HepG2 (cell line): ENCODE results near the gene FZD4. TPM values are rescaled to one million over a fixed set of nuclear protein-coding genes. Genes with fewer than 3 reads are reported as not detected.

Experiments
- HIVEP1 ChIP-seq: sonication (generic); formaldehyde crosslinking; IDR thresholded peaks from 2 replicates; pipeline ENCODE4 v1.4.0; 2020; ENCODE audit warnings: mild to moderate bottlenecking, missing genetic modification reagents
- HOXD1 ChIP-seq: sonication (generic); formaldehyde crosslinking; IDR thresholded peaks from 2 replicates; pipeline ENCODE4 v1.5.0; 2020; ENCODE audit warnings: missing genetic modification reagents
- JUN ChIP-seq: sonication (generic); formaldehyde crosslinking; IDR thresholded peaks from 2 replicates; pipeline ENCODE4 v1.4.0; 2020; ENCODE audit warnings: mild to moderate bottlenecking, missing genetic modification reagents
- JUND ChIP-seq: sonication (generic); formaldehyde crosslinking; IDR thresholded peaks from 2 replicates; pipeline ENCODE4 v1.8.0; 2022; ENCODE audit warnings: mild to moderate bottlenecking, missing genetic modification reagents
- ZNF547 ChIP-seq: sonication (generic); formaldehyde crosslinking; IDR thresholded peaks from 2 replicates; pipeline ENCODE4 v1.5.1; 2020; ENCODE audit warnings: mild to moderate bottlenecking, missing genetic modification reagents
- polyA plus RNA-seq, 8 experiments: library from polyadenylated mRNA; depleted of rRNA in 3 of 8; stranded (reverse) in 7 of 8; unstranded in 1 of 8; fragments of >200 nt; fragmentation: Illumina TruSeq in 4 of 8; extraction: Trizol in 4 of 8; gene quantifications; 2 replicates each; pipeline versions ENCODE4 v1.2.1 to v1.2.3, GENCODE V29; 2011 to 2016; ENCODE audit warnings: low read depth in 4 of 8, missing spikeins in 1 of 8, mixed read lengths in 1 of 8; ENCODE audit not compliant: insufficient read depth in 1 of 8
- total RNA-seq, 5 experiments: library from RNA; depleted of rRNA; stranded (reverse); fragments of >200 nt; fragmentation: Illumina TruSeq; extraction: Trizol; gene quantifications; 2 replicates each; pipeline ENCODE4 v1.2.3, GENCODE V29; 2016; ENCODE audit warnings: low read depth in 1 of 5
- TF ChIP-seq, protein P1 (sequence below): sonication (generic); formaldehyde crosslinking; conservative IDR thresholded peaks from 2 replicates; pipeline ENCODE4 v1.4.0; 2020; ENCODE audit warnings: mild to moderate bottlenecking, missing genetic modification reagents, moderate library complexity
- TF ChIP-seq, protein P2 (sequence below): fragments of 450-650 bp; IDR thresholded peaks from 2 replicates; pipeline ENCODE4 v1.6.1; 2016

Gene FZD4
- total and polyA plus RNA-seq, 2 of the 13 experiments (the other 11 are each of a cell fraction or from before 2014, with no cell fraction given): 46.5 to 70.4 TPM

DNA sequence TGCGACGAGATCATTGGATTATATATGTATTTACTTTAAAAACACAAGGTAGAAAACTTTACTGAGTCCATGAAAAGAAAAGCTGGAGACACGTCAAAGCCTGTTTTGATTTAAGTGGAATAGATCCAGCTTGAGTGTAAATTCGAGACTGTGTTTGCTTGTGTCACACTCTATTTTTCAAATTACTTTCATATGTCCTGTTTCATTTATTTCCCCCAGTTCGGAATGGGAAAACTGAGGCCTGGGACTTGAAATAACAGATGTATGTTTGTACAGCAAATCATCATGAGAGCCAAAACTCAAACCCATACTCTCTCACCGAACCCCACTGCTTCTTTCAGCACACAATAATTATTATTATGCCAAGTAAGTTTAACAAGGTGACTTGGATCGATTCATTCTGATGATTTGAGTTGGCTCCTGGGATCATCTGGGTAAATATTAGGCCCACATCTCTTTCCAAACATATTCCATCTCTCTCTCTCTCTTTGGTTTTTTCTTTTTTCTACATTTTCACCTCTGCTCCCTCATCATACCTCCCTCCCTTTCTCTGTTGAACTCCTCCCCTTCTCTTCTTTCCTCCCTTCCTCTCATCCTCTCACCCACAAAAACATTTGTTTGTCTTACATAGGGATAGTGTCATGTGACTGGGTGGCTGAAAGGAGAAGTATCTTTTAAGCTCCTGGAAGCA lies 21.2 kb downstream of the FZD4 start (continued):
- TF ChIP-seq HIVEP1 (no peak), ZNF547 (no peak), JUND (CRISPR knock-in tag) (no peak), HOXD1 (CRISPR knock-in tag) (no peak), JUN (CRISPR knock-in tag) (no peak)
- TF ChIP-seq, protein P1, sequence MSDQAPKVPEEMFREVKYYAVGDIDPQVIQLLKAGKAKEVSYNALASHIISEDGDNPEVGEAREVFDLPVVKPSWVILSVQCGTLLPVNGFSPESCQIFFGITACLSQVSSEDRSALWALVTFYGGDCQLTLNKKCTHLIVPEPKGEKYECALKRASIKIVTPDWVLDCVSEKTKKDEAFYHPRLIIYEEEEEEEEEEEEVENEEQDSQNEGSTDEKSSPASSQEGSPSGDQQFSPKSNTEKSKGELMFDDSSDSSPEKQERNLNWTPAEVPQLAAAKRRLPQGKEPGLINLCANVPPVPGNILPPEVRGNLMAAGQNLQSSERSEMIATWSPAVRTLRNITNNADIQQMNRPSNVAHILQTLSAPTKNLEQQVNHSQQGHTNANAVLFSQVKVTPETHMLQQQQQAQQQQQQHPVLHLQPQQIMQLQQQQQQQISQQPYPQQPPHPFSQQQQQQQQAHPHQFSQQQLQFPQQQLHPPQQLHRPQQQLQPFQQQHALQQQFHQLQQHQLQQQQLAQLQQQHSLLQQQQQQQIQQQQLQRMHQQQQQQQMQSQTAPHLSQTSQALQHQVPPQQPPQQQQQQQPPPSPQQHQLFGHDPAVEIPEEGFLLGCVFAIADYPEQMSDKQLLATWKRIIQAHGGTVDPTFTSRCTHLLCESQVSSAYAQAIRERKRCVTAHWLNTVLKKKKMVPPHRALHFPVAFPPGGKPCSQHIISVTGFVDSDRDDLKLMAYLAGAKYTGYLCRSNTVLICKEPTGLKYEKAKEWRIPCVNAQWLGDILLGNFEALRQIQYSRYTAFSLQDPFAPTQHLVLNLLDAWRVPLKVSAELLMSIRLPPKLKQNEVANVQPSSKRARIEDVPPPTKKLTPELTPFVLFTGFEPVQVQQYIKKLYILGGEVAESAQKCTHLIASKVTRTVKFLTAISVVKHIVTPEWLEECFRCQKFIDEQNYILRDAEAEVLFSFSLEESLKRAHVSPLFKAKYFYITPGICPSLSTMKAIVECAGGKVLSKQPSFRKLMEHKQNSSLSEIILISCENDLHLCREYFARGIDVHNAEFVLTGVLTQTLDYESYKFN (CRISPR knock-in tag): no peak
- TF ChIP-seq, protein P2, sequence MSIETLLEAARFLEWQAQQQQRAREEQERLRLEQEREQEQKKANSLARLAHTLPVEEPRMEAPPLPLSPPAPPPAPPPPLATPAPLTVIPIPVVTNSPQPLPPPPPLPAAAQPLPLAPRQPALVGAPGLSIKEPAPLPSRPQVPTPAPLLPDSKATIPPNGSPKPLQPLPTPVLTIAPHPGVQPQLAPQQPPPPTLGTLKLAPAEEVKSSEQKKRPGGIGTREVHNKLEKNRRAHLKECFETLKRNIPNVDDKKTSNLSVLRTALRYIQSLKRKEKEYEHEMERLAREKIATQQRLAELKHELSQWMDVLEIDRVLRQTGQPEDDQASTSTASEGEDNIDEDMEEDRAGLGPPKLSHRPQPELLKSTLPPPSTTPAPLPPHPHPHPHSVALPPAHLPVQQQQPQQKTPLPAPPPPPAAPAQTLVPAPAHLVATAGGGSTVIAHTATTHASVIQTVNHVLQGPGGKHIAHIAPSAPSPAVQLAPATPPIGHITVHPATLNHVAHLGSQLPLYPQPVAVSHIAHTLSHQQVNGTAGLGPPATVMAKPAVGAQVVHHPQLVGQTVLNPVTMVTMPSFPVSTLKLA: no peak
